ENCODE data around the gene SPATA19.

- TF ChIP-seq ZFP36 (IDR thresholded peaks at IDR 0.05; ENCODE audit: borderline replicate concordance, partially characterized antibody) (no peak), MYC (IDR thresholded peaks at IDR 0.05; ENCODE audit: borderline replicate concordance, low read length) (no peak), REST (IDR thresholded peaks at IDR 0.05) (no peak), RNF2 (IDR thresholded peaks at IDR 0.05; ENCODE audit: borderline replicate concordance, low read depth) (no peak), PHF8 (IDR thresholded peaks at IDR 0.05; ENCODE audit: borderline replicate concordance, low read depth) (no peak), JUNB (IDR thresholded peaks at IDR 0.05) (no peak), POLR2A (IDR thresholded peaks at IDR 0.05; ENCODE audit: low read length) (no peak), NR3C1 (IDR thresholded peaks at IDR 0.05) (no peak), FOSL2 (IDR thresholded peaks at IDR 0.05) (no peak), FOSL2 (CRISPR knock-in tag; IDR thresholded peaks at IDR 0.05) (no peak), CTCF (IDR thresholded peaks at IDR 0.05) (no peak), PBX3 (IDR thresholded peaks at IDR 0.05) (no peak), MAX (IDR thresholded peaks at IDR 0.05) (no peak)
These were observed 19.6 kb downstream of the SPATA19 start for GRCh38 chr11:133825666-133826065.

Data from A549 (cell line).